HG02588 (cell line): ENCODE measurements around the gene NAA10.

ENCODE experiments used
- ATAC-seq: cut with Tn5 transposase; IDR thresholded peaks from one replicate; pipeline ENCODE4 v1.9.1; 2021; ENCODE audit warnings: mild to moderate bottlenecking, moderate library complexity; ENCODE audit not compliant: unreplicated experiment

The NAA10 gene

GRCh38 chrX:153885968-153886903 lies 48.6 kb downstream of the NAA10 start, which contains the start of gene L1CAM:
Gene L1CAM, minus strand, starts transcription at chrX:153886173. Its CDS starts 10,337 bp downstream, at chrX:153875836.
- no peak for ATAC-seq

GRCh38 chrX:153885208-153885787 lies 49.5 kb downstream of the NAA10 start:
- ATAC-seq, result no peak

- no peak for ATAC-seq
Measured at GRCh38 chrX:153884590-153884989, 50.2 kb downstream of the NAA10 start.

GRCh38 chrX:153884136-153884535 lies 50.7 kb downstream of the NAA10 start:
- ATAC-seq, result no peak

GRCh38 chrX:153883163-153883843 lies 51.5 kb downstream of the NAA10 start:
- ATAC-seq, result no peak

- no peak for ATAC-seq
Measured at GRCh38 chrX:153882557-153882956, 52.3 kb downstream of the NAA10 start.

GRCh38 chrX:153882086-153882498 lies 52.7 kb downstream of the NAA10 start:
- no peak for ATAC-seq

GRCh38 chrX:153881281-153881680 lies 53.6 kb downstream of the NAA10 start:
- ATAC-seq, result no peak

- ATAC-seq, result no peak
Measured at GRCh38 chrX:153880440-153880815, 54.4 kb downstream of the NAA10 start.

- no peak for ATAC-seq
Measured at GRCh38 chrX:153879741-153880439, 54.9 kb downstream of the NAA10 start.
